GM21381 (cell line): ENCODE results near the gene TBX1.

Experiments used
- ATAC-seq: cut with Tn5 transposase; IDR thresholded peaks from one replicate; pipeline ENCODE4 v1.9.1; 2021; ENCODE audit warnings: mild to moderate bottlenecking, moderate library complexity; ENCODE audit not compliant: unreplicated experiment

The TBX1 gene

DNA sequence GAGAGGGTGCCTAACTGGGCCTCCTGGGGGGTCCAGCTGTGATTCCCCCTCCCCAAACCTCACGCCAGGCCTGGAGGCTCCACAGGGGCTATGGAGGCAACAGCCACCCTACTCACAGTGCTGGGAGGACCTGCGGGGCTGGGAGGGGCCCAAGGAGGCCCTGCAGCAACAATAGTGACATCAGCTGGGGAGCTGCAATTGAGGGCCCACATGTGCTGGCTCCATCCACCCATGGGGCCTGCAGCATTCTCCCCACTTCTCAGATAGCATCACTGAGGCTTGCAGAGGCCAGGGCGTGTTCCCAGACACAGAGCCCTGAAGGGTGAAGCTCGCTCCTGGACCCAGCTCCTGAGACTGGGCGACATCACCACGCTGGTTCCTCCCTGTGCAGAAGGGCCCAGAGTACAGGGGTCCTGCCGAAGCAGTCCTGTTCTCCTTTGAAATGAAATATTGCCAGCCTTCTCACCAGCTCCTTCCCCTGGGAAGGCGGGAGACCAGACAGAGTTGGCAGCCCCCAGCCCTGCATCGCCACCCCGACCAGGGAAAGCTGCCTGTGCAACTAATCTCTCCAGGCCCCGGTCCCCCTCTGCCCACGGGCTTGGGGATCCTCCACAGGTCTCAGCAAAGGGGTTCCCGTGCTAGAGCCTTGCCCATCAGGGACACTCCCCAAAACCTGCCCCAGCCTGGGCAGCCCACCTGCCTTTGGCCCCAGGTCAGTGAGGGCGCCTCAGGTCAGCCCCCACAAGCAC lies 8.9 kb upstream of the TBX1 start:
- ATAC-seq, result no peak

DNA sequence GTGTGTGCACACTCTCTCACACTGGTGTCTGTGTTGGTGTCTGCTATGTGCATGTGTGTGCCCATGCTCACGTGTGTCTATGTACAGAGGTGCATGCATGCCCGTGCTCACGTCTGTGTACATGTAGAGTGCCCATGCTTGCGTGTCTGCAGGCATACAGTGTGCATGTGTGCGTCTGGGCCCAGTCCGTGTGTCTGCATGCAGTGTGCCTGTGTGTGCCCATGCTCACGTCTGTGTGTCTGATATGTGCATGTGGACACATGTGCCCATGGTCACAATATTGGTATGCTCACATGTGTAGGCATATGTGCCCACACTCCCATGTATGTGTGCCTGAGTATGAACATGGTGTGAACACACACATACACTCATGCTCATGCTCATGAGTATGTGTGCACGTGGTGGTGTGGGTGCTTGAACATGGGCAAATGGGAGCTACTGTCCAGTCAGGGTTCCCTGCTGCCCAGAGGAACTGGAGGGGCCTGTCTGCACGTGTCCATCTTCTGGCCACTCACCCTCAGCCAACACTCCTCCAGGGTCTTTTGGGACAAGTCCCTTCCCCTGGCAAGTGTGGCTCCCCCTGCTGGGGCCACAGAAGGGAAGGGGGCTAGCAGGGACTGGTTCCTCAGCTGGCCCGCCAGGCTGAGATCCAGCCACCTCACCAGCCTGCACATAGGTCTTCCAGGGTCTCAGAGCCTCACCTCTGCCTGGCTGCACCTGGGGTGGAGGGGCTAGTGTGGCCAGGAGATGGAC lies 7.3 kb upstream of the TBX1 start:
- no peak for ATAC-seq

DNA sequence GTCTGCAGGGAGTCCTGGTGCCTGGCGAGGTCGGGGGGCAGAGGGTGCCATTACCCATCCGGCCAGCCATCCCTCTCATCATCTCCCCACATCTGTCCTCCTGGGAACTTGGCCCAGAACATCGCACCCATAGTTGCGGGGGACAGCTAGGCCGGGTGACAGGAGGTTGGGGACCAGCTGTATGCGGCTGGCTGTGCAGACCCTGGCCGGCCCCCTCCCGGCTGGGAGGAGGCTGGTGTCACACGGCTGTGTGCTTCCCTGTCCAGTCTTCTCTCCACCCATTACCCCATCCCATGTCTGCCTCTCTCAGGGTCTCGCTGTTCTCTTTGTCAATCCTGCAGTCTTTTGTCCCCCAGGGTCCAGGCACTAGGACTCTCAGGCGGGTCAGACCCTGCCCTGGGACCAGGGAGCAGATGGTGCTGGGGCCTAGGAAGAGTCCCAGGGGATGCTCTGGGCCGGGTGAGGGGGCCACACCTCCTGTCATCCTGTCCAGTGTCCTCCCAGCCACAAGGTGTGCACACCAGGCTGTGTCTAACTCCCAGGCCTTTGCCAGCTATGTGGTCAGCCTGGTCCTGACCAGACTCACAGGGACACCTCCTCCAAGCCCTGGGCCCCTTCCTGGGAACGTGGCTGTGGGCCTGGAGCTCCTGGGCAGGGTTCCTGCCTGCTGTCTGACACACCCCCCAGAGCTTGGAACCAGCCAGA lies 6.4 kb upstream of the TBX1 start:
- no peak for ATAC-seq

DNA sequence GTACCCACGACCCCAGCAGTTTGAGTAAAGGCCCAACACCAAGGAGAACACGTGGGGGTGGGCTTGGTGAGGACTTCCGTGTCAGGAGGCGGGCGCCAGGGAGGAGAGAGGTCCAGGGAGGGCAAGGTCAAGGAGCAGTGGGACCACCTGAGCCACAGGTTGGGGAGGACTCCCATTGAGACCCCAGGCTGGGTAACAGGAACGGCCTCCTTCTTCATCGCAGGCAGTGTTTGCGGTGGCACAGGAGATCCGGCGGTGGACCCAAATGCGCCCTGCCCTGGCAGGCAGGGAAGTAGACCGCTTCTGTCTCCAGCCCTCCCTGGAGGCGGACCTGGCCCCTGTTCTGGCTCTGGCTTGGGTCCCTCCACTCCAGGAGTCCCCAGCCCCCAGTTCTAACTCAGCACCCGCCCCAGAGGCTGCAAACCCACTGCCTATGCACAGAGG lies 5.9 kb upstream of the TBX1 start:
- ATAC-seq, result no peak

DNA sequence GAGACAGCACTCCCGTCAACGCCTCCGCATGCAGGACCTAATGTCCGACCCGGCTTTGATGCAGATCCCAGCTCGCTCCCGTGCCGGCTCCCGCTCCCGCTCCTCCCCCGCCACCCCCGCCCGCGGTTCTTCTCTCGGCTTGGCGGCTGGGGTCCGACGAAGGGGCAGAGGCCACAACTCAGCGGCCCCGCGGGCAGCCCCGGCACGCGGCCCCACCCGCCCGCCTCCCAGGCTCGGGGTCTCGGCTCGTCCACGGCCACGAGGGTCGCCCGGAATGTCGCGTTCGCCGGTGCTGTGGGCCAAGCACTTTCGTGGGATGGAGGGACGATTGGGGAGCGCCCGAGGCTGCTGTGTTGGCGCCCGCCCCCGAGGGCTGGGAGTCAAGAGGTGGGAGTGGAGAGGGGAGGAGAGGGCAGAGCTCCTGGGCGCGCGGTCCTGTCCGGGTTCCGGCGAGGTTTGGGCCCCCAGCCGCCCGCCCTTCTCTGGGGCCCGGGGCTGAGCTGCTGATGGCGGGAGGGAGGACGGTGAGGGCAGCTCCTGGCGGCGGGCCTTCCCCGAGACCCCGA lies 5.3 kb upstream of the TBX1 start:
- ATAC-seq, result no peak

DNA sequence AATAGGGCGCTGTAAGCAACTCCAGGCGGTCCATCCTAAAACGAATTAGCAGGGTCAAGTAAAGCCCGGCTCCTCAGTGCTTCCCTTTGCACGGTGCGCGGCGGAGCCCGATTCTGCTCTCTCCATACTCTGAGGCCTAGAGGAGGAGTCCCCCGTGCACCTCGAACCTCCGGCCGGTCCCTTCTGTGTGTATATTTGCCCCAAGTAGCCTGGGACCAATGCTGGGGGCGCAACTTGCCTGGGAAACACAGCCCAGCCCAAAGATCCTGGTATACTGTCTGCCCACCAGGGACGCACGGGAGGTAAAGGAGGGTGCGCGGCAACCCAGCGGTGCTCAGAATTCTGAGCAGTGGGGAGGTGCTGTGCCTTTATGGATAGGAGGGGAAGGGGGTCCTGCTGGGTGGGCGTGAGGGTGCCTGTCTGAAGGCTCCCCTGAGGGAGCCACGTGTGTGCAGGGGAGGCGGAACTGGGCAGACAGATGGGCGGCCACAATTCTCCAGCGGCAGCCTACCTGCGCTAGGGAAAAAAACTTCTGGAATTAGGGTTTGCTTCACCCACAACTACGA lies 4.8 kb upstream of the TBX1 start:
- ATAC-seq, result no peak

DNA sequence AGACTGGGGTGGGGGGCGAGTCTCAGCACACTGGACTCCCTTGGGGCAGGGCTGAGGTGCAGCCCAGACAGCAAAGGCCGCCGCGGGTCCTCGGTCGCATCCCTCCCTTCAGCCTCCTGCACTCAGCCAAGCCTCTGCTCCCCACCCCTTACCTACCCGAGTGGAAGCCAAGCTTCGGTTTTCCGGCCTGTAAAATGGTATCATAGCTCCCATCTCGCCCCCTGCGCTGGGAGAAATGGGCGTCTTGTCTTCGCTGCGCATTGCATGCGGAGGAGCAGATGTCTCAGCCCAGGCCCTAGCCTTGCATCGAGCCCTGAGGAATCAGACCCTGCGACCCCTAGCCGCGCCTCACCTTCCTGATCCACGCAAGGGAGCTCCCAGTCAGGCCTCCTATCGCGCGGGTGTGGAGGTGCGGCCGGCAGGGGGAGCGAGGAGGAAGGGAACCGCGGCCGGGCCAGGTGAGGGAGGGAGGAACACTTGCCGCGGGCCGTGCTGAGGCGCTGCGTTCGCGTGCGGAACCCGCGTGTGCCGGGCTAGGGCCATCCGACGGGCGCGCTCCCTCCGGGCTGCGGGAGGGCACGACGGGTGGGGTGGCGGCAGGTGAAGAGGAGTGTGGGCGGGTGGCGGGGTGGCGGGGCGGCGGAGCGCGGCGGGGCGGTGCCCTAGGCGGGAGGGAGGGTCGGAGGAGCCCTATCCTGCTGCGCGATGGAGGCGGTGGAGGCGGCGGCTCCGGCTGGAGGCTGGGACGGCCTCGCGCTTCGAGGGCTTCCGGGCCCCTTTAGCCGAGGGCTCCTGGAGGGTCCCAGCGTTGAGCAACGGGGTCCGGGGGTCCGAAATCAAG lies 4.1 kb upstream of the TBX1 start:
- ATAC-seq, result no peak

DNA sequence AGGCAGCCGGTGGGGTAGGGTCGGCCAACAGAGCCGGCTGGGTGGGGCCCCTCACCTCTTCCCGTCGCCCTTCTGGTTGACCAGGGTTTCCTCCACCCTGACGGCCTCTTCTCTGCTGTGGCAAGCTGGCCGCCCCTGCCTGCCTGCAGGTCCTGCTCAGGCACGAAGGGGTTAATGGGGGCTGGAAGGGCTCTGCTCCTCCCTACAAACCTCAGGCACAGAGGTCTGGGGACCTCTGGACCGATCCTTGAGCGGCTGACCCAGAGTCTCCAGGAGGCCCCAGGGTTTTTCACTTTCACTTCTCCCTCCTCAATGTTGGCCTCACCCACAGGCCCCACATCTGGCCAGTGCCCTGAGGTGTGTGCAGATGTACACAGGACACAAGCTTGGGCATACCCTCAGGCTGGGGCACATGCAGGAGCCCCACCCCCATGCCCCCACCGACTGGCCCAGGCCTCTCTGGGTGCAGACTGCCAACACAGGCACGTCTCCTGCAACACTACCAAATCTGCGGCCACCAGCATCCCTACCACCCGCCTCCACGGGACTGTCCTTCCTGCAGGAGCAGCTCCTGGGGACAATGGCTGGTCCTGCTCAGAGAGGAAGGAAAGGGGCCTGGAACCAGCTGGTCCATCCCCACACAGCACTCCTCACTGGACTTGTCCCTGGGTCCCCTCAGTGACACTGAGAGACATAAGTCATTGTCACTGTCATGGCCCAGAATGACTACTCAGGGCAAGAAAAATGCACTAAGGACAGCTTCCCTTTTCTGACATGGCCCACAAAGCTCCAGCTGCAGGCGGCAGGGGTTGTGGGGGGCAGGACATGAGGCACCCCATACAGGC lies 3.2 kb upstream of the TBX1 start:
- no peak for ATAC-seq

DNA sequence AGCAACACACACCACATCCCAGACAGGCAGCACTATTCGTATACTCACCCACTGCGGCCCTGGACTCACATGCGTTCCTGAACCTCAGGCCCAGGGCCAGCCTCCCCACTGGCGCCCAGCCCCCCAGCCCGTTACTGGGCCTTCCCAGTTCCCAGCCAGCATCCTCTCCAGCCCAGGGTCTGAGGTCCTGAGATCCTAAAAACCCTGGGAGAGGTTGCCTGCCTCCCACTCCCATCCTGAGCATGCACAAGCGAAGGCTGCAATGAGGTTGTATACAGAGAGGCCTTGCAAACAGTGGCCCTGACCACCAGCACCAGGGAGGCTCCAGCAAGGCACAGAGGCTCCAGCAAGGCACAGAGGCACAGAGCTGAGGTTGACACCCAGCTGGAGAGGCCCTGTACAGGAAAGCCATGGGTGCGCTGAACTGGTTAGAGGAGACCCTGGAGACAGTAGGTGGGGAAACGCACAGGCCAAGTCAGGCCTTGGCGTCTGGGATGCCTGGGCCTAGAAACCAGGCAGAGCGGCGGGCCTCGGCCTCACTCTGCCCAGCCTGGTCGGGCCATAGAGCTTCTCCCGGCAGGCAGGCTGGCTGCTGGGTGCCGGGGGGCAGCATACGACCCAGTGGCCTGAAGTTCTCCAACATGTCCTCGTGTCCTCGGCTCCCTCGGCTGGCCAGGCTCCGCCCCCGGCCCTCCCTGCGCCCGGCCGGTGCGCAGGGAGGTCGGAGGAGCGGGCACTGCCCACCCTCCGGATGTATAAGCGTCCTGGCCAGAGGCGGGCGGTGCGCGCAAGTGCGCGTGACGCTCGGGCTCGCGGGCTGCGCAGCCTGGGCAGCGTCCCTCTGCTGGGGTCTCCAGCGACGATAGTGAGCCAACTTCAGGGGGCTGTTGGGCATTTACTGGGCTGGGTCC lies 2.3 kb upstream of the TBX1 start:
- no peak for ATAC-seq

DNA sequence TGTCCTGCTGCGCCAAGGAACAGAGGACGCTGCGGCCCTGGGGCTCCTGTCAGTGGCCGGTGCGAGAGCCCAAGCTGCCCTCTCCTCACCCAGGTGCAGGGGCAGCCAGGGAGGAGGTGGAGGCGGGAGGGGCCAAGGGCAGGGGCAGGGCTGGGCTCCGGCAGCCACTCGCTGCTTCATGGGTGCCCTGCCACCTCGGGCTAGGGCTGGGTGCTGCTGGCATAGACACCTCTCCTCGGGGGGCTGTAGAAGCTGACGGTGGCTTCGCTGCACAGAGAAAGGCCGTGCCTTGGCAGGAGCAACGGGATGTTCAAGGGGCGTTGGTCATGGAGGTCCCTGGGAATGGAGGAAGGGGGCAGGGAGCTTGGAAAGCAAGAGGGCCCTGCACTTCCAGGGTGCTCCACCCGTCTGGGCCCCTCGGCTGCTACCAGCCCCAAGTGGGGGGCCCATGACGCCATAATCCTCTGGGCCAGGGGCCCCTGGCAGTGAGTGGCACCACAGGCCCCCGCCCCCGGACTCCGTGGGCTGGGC lies 1.6 kb upstream of the TBX1 start:
- ATAC-seq, result no peak

DNA sequence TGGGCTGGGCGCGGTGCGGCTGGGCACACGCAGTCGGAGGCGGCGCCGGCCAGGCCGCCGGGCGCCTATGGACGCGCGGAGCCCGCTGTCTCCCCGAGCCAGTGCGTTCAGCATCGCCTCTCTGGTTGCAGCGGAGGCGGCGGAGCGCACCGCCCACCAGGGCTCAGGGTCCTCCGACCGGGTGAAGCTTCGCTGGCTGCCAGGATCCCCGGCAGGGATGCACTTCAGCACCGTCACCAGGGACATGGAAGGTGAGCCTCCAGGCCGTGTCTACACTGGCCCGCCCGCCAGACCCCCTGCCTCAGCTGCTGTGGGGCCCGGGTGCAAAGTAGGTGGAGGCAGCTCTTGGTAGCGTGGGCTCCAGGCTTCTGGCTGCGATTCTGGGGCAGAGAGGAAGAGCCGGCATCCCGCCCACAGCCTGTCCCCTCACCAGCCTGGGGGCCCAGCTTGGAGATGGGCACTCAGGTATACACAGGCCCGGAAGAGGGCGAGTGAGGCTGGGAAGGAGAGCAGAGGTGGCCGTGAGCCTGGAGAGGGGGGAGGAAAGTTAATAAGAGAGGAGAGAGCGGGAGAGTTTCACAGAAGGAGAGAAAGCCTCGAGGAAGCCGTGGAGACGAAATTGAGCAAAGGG lies 1.0 kb upstream of the TBX1 start:
- no peak for ATAC-seq

DNA sequence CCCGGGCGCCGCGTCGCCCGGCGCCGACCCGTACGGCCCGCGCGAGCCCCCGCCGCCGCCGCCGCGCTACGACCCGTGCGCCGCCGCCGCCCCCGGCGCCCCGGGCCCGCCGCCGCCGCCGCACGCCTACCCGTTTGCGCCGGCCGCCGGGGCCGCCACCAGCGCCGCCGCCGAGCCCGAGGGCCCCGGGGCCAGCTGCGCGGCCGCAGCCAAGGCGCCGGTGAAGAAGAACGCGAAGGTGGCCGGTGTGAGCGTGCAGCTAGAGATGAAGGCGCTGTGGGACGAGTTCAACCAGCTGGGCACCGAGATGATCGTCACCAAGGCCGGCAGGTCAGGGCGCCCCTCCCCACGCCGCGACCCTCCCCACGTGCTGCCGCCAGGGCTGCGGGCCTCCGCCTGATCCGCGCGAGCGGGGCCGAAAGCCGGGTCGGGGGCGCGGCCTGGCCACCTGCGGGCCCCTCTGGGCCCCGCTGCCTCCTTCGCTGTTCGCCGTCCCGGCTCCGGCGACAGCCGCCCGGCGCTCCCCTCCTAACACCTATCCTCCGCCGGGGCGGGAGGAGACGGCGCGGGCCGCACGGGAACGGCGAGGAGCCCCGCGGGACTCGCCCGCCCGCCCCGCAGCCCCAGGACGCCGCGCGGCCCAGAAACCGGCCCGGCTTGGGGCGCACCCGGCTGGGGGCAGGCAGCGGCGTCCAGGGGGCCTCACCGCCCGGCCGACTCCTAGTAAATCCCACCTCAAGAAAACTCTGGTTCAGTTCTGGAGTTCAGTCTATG lies 560 bp downstream of the TBX1 start:
- ATAC-seq, result no peak

DNA sequence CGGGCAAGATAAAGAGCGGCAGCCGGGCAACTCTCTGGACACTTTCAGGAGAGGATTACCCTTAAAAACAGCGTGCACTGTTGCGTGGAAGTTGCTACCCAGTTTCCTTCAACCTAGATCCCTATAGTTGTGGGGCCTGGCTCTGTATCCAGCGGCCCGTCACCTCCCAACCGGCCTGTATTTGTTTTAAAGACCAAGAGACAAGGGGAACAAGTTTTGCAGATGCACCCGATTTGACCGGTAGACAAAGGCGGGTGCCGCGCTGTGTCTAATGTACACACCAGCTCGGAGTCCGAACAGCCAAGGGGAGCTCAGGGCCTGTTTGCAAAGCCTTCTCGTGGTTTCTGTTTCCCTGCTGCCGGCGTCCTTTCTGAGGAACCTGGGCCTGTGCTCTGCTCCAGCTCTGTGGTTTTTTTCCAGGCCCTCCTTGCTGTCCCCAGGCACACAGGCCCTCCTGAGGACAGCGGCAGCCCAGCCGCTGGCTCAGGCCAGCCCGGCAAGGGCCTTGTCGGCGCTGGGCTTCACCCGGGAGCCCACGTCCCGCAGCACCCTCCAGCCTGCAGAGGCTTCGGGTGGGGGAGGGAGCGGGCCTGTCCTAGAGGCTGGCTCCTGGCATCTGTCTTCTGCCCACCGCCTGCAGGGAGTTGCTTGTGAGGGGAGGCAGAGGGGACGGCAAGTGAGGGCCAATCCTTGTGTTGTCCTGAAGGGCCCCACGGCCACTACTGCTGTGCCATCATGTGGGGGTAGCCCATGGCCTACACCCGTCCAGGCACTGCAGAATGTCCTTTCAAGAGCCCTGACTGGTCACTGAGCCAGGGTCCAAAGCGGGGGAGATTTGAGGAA lies 1.4 kb downstream of the TBX1 start:
- ATAC-seq, result no peak

DNA sequence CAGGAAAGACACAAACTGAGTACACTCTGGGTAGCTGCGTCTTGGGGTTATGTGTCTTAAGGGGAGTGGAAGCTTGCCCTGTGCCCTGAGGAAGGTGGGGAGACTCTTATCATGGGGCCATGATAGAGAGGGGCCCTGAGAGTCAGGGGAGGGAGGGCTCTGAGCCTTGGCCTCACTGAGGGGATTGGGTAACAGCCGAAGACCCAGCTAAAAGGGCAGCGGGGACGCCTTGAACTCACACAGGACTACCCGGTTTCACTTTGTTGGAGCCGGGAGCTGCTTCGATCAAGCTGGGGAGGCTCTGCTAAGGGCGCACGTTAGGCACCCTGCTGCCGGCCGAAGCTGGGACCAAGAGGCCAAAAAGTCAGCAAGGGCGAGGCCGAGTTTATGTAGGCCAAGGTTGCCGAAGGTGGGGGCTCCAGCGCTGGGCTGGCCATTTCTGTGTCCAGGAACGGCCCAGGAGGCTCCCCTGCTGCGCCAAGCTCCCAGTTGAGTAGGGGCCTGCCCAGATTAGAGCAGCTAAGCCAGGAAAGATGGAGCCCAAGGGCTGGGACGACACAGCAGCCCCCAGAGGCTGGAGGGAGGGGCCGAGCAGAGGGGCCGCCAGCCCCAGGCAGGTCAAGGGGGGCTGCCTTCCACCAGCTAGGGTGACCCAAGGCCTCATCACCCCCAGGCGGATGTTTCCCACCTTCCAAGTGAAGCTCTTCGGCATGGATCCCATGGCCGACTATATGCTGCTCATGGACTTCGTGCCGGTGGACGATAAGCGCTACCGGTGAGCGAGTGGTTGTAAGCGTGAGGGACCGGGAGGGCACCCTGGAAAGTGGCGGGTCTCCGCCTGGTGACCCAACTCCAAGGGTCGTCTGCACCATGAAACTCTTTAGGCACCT lies 2.2 kb downstream of the TBX1 start:
- no peak for ATAC-seq
